PC-9 (cell line): ENCODE results near the gene VPS72. TPM values are rescaled to one million over a fixed set of nuclear protein-coding genes. Genes with fewer than 3 reads are reported as not detected.

Experiments
- BruUV-seq: library from RNA; stranded (reverse); fragments of 400-500 nt; replicated peaks from 2 replicates; lab custom pipeline; 2021; lab: Mats Ljungman, UMichigan
- CTCF ChIA-PET: fragments of 300-600 bp; sonication (Branson Sonifier 250); formaldehyde crosslinking; loops from one replicate; lab custom pipeline; 2022; ENCODE audit warnings: antibody characterized with exemption; lab: Charles Lee
- POLR2A ChIA-PET: fragments of 300-600 bp; sonication (Branson Sonifier 250); formaldehyde crosslinking; loops from one replicate; lab custom pipeline; 2022; ENCODE audit warnings: antibody characterized with exemption; ENCODE audit not compliant: unreplicated experiment; lab: Charles Lee
- DNase-seq, 2 experiments: peaks; one replicate each; pipeline versions ENCODE4 v3.0.0 to v3.0.0-alpha.2; 2015 to 2022; ENCODE audit warnings: mixed read lengths in 1 of 2
- H2AFZ ChIP-seq: fragments of 200-600 bp; sonication (generic); 2 replicates; pipeline ENCODE4 v1.8.1; 2017; ENCODE audit warnings: antibody characterized with exemption
- H3F3A ChIP-seq: fragments of 200-600 bp; sonication (generic); 2 replicates; pipeline ENCODE4 v1.8.1; 2017; ENCODE audit warnings: antibody characterized with exemption, mild to moderate bottlenecking, low read depth; ENCODE audit not compliant: insufficient read depth
- H3K27ac ChIP-seq: fragments of 200-600 bp; sonication (generic); 2 replicates; pipeline ENCODE4 v1.6.1; 2016; ENCODE audit warnings: mixed run types
- H3K27me3 ChIP-seq: fragments of 200-600 bp; sonication (generic); 2 replicates; pipeline ENCODE4 v1.6.1; 2016; ENCODE audit warnings: low read depth, mixed run types; ENCODE audit not compliant: insufficient read depth
- H3K36me3 ChIP-seq: fragments of 200-600 bp; sonication (generic); 2 replicates; pipeline ENCODE4 v1.6.1; 2016; ENCODE audit warnings: low read depth, mixed run types
- H3K4me1 ChIP-seq: fragments of 200-600 bp; sonication (generic); replicated peaks from 2 replicates; pipeline ENCODE4 v1.6.1; 2016; ENCODE audit warnings: mixed run types; ENCODE audit not compliant: insufficient read depth
- H3K4me2 ChIP-seq: fragments of 200-600 bp; sonication (generic); 2 replicates; pipeline ENCODE4 v1.6.1; 2017; ENCODE audit warnings: mixed run types
- H3K4me3 ChIP-seq: fragments of 200-600 bp; sonication (generic); 2 replicates; pipeline ENCODE4 v1.6.1; 2016; ENCODE audit warnings: mixed run types
- H3K79me2 ChIP-seq: fragments of 200-600 bp; sonication (generic); 2 replicates; pipeline ENCODE4 v1.6.1; 2017; ENCODE audit warnings: low read depth, mixed run types
- H3K9me2 ChIP-seq: fragments of 200-600 bp; sonication (generic); 2 replicates; pipeline ENCODE4 v1.8.1; 2017; ENCODE audit warnings: mild to moderate bottlenecking; ENCODE audit not compliant: insufficient read depth
- H3K9me3 ChIP-seq: fragments of 200-600 bp; sonication (generic); 2 replicates; pipeline ENCODE4 v1.8.1; 2016; ENCODE audit warnings: low read depth; ENCODE audit not compliant: insufficient read depth
- H4K20me1 ChIP-seq: fragments of 200-600 bp; sonication (generic); 2 replicates; pipeline ENCODE4 v1.8.1; 2017; ENCODE audit not compliant: insufficient read depth
- CTCF ChIP-seq: fragments of 200-600 bp; sonication (generic); conservative IDR thresholded peaks from 2 replicates; pipeline ENCODE4 v1.6.1; 2017; ENCODE audit warnings: mixed run types, antibody characterized with exemption, mild to moderate bottlenecking, moderate library complexity
- EZH2 ChIP-seq: fragments of 200-600 bp; sonication (generic); IDR thresholded peaks from 2 replicates; pipeline ENCODE4 v1.8.0; 2017; ENCODE audit warnings: antibody characterized with exemption, low read depth
- intact Hi-C: fragments of 100-400 bp; cut with micrococcal nuclease; formaldehyde crosslinking; loops from one replicate; pipeline ENCODE4 v1.10.0; 2022; ENCODE audit not compliant: unreplicated experiment
- total RNA-seq: library from RNA; stranded (reverse); gene quantifications from 2 replicates; pipeline ENCODE4 v1.2.3, GENCODE V29; 2021

Gene VPS72
- total RNA-seq, 1 experiment from 2014 or later = 63.9 TPM

GRCh38 chr1:151165281-151165737 is 24.7 kb downstream of the VPS72 start:
- intact Hi-C loops = loop anchor here (1.0 to 5.0 kb wide), 2 partner anchors 19 to 158 kb away; partner anchors contain the start of genes MINDY1, PRUNE1 and SEMA6C
- ChIA-PET POLR2A (interaction anchor here (0.5 to 0.8 kb wide), 3 partner anchors 24 to 352 kb away, joined by 9 to 21 read pairs (median 10); partner anchors contain the start of gene VPS72), CTCF (interaction anchor here (0.8 kb wide), 1 partner anchor 66 kb away, joined by 4 read pairs; no protein-coding TSS in a partner anchor)
- H3K27ac ChIP-seq = no peak overlapping the region
- H3K79me2 ChIP-seq = peaks cover 28% of the 10 kb centered on the region
- TF ChIP-seq CTCF (no peak), EZH2 (no peak)
- peak overlapping the region; percentile 64 for H3K4me3 ChIP-seq
- H3K4me1 ChIP-seq = peaks cover 15% of the 10 kb centered on the region; the same call in 1 of the 2 replicates
- H3K36me3 ChIP-seq = no peaks in the 10 kb centered on the region
- DNase-seq = peak in 1 of 2 experiments; percentile 21
- BruUV-seq = no TSS peak
- no peaks in the 10 kb centered on the region for H3K9me3 ChIP-seq
- H3K4me2 ChIP-seq = peak overlapping the region; percentile 77
- peak overlapping the region; percentile 89 for H2AFZ ChIP-seq
- H3F3A ChIP-seq = peaks cover 6% of the 10 kb centered on the region; the same call in 1 of the 2 replicates
- no peaks in the 10 kb centered on the region for H3K27me3 ChIP-seq
- no peaks in the 10 kb centered on the region for H4K20me1 ChIP-seq
- H3K9me2 ChIP-seq = no peaks in the 10 kb centered on the region

- intact Hi-C loops = loop anchor here (1.0 to 5.0 kb wide), 2 partner anchors 19 to 158 kb away; partner anchors contain the start of genes MINDY1, PRUNE1 and SEMA6C
- no peaks in the 10 kb centered on the region for H3K36me3 ChIP-seq
- peaks cover 6% of the 10 kb centered on the region; the same call in 1 of the 2 replicates for H3F3A ChIP-seq
- H3K27ac ChIP-seq = no peak overlapping the region
- no peaks in the 10 kb centered on the region for H4K20me1 ChIP-seq
- H3K9me3 ChIP-seq = no peaks in the 10 kb centered on the region
- no peaks in the 10 kb centered on the region for H3K27me3 ChIP-seq
- peak in 1 of 2 experiments; percentile 36 for DNase-seq
- H3K4me1 ChIP-seq = peaks cover 15% of the 10 kb centered on the region; the same call in 1 of the 2 replicates
- no TSS peak for BruUV-seq
- peak overlapping the region; percentile 77 for H3K4me2 ChIP-seq
- H3K79me2 ChIP-seq = peaks cover 28% of the 10 kb centered on the region
- peak overlapping the region; percentile 89 for H2AFZ ChIP-seq
- H3K4me3 ChIP-seq = peak overlapping the region; percentile 64
- POLR2A ChIA-PET = interaction anchor here (0.5 to 0.8 kb wide), 3 partner anchors 25 to 352 kb away, joined by 9 to 21 read pairs (median 10); partner anchors contain the start of gene VPS72
- H3K9me2 ChIP-seq = no peaks in the 10 kb centered on the region
- no peak for TF ChIP-seq CTCF
- TF ChIP-seq EZH2 = no peak
- CTCF ChIA-PET = interaction anchor here (0.8 kb wide), 1 partner anchor 65 kb away, joined by 4 read pairs; no protein-coding TSS in a partner anchor
Measured at GRCh38 chr1:151164732-151165280, 25.2 kb downstream of the VPS72 start.

GRCh38 chr1:151159373-151159772 is 30.6 kb downstream of the VPS72 start:
- no peak overlapping the region for H3K4me2 ChIP-seq
- CTCF ChIA-PET = no interaction called here
- H3K36me3 ChIP-seq = no peaks in the 10 kb centered on the region
- no peak overlapping the region for H3K27ac ChIP-seq
- no peak for DNase-seq
- H3K27me3 ChIP-seq = no peaks in the 10 kb centered on the region
- TF ChIP-seq EZH2 (no peak), CTCF (no peak)
- H3F3A ChIP-seq = peaks cover 12% of the 10 kb centered on the region; the same call in 1 of the 2 replicates
- H4K20me1 ChIP-seq = no peaks in the 10 kb centered on the region
- peaks cover 5% of the 10 kb centered on the region; the same call in 1 of the 2 replicates for H3K79me2 ChIP-seq
- no peaks in the 10 kb centered on the region for H3K9me2 ChIP-seq
- intact Hi-C loops = loop anchor here (1.0 to 5.0 kb wide), 2 partner anchors 60 to 902 kb away; partner anchors contain the start of gene CA14
- H2AFZ ChIP-seq = no peak overlapping the region
- H3K4me1 ChIP-seq = peaks cover 4% of the 10 kb centered on the region; the same call in 1 of the 2 replicates
- H3K4me3 ChIP-seq = no peak overlapping the region
- POLR2A ChIA-PET = no interaction called here
- BruUV-seq = no TSS peak
- no peaks in the 10 kb centered on the region for H3K9me3 ChIP-seq
